NCI-H526 treated with DMSO at 0.1 percent for 48 hours (cell line): ENCODE measurements around the gene PEPD.
A peak's percentile ranks its signal among the peaks of the same experiment; 100 is the strongest.

ENCODE experiments used
- DNase-seq: peaks from one replicate; lab custom pipeline; 2025; lab: John Stamatoyannopoulos, UW

PEPD gene

DNA sequence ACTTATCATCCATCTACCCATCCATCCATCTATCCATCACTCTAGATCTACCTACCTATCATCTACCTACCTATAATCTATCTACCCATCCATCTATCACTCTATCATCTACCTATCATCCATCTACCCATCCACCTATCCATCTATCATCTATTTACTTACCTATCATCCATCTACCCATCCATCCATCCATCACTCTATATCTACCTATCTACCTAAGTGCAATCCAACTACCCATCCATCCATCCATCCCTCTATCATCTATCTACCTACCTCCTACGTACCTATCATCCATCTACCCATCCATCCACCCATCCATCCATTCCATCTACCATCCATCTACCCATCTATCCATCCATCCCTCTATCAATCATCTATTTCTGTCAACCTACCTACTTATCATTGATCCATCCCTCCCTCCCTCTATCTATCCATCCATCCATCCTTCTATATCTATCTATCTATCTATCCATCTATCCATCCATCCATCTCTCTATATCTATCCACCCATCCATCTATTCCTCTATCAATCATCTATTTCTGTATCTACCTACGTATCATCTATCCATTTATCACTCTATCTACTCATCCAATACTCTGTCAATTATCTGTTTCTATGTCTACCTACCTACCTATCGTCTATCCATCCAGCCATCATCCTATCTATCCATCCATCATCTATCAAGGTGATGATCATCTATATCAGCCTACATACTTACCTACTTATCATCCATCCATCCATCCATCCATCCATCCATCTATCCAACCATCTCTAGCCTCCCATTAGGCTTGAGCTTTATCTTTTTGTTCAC lies 99.0 kb downstream of the PEPD start:
- no peak for DNase-seq

DNA sequence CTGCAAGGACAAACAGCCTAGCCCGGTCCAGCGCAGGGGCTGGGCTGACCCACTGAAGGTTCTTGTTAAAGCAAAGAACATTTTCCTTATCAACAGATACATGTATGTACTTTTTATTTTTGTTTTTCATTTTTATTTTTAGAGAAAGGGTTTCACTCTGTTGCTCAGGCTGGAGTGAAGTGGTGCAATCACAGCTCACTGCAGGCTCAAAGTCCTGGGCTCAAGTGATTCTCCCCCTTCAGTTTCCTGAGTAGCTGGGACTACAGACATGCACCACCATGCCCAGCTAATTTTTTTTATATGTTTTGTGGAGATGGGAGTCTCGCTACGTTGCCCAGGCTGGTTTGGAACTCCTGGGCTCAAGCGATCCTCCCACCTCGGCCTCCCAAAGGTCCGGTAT lies 100.2 kb downstream of the PEPD start:
- no peak for DNase-seq

DNA sequence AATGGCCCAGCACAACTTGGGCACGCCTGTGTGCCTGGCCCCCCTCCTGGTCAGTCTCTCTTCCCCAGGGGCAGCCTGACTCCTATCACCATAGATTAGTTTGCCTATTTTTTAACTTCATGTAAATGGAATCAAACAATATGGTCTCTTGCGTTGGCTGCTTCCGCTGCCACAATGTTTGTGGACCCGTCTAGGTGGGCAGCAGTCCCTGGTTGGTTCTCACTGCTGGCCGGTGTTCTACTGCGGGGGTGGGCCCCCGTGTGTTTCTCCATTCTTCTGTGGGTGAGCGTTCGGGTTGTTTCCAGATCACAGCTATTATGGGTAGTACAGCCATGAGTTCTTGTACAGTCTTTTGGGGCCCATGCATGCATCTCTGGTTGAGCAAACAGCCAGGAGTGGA lies 100.8 kb downstream of the PEPD start:
- no peak for DNase-seq

DNA sequence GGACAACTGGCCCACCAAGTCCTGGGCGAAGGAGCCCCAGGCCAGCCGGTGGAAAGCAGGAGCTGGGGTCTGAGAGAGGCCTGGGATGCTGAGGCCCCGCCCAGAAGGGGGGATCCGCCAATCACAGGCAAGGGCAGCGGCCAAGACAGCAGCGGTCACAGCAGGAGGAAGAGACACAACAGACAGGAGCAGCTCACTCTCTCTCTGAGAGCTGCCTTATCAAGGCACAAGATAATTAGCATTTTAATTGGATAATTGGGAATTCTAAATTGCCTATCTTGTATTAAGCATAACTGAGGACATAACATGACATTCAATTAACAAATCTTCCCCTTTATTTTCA lies 101.8 kb downstream of the PEPD start:
- no peak for DNase-seq

DNA sequence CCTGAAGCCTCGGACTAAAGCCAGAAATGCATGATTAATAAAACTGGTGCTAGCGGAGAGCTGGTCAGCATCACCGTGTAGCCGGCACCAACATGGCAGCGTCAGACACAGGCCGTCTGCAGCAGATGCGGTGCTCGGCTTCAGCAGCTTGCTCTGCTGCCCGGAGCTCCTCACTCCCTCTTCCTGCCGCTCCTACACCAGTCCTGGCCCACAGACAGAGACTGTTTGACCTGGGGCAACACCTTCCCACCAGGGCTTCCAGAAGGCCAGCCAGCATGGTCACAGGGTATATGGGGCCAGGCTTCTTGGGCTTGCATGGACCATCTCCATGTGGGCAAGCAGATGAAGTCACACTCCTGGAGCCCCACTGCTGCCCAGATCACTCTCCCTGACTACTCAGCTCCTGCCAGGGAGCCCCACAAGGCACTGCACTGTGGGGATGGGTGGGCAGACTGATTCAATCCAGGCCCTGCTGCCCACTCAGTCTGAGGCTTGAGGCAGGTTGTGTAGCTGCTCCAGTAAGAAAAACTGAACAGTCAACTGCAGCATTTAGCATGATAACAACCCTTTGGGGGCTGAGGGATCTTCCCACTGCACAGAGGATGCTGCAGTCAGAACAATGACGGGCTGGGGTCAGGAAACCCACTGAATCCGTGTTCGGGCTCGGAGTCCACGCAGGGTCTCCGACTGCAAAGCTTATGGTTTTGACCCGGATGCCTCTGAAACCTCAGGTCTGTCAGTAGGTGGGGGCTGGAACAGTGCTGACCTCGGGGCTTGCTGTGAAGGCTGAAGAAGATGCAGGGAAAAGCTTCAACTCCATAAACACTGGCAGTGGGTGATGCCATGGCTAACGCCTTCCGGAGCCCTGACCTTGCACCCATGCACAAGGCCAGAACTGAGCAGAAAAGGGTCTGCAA lies 102.5 kb downstream of the PEPD start:
- DNase-seq = no peak

DNA sequence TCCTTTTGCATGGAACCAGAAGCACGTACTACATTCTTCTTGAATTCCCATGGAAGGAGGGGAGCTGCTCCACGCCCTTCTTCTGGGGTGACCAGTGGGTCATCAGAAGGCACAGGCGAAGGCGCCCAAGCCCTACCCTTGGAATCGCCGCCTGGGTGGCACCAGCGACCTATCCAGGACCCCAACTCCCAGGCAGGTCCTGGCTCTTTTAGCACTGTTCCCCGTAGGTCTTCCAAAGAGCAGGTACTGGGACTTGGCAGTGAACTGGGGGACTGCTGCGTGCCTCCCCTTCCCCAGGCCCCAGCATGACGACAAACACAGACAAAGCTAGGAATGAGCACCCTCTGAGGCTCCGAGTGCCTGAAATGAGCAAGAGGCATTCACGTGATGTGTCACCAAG lies 103.1 kb downstream of the PEPD start:
- DNase-seq = no peak

DNA sequence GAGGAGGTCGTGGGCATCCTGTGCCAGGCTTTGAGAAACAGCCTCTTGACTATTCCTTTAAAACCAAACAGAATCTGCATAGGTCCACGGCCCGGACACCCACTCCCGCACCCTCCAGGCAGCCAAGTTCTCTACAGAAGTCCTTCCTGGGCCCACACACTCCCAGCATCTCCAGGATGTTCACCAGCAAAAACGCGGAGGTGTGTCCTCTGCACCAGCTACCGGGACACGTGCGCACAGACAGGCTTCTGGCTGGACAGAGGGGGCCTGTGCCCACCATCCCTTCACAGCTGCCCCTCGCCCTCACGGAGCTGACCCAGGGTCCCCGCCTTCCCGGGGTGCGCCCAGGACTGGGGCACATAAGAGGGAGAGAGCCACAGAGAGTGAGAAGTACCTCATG lies 103.8 kb downstream of the PEPD start:
- DNase-seq = no peak

DNA sequence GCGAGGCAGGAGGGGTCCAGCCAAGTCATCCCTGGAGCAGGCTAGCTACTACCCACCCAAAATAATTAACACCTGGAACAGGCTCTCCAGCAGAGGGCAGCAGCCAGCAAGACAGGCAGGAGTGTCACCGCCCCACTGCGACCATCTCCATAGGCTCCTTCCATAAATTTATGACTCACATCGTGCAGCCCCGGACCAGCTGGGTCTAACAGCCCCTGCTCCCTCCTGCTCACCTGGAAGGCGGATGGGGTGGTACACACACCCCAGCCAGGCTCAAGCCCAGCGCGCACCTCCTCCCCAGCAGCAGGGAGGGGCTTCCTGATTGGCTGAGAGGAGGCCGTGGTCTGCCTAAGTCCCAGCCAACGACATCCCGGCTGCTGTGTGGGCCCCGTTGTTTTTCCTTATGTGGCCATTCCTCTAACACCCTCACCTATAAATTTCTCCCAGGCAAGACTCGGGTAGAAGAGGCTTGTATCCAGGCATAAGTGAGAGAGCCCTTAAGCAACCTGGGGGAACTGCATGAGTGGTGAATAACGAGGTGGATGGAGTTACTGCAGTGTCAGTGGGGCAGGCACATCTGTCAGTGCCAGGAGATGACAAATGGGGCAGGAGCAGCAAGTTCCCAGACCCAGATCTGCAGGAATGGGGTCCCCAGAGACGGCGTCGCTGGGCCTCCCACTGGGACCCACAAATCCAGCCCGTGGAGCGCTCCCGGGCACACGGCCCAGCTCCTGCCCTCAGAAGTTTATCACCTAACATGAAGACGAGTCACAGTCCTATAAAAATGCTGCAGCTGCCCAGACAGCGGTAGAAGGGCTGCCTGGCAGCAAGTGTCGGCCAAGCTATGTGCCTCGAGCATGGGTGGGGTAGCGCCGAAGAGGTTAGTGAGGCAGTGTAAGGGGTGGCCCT lies 105.0 kb downstream of the PEPD start:
- DNase-seq = peak; percentile 71

DNA sequence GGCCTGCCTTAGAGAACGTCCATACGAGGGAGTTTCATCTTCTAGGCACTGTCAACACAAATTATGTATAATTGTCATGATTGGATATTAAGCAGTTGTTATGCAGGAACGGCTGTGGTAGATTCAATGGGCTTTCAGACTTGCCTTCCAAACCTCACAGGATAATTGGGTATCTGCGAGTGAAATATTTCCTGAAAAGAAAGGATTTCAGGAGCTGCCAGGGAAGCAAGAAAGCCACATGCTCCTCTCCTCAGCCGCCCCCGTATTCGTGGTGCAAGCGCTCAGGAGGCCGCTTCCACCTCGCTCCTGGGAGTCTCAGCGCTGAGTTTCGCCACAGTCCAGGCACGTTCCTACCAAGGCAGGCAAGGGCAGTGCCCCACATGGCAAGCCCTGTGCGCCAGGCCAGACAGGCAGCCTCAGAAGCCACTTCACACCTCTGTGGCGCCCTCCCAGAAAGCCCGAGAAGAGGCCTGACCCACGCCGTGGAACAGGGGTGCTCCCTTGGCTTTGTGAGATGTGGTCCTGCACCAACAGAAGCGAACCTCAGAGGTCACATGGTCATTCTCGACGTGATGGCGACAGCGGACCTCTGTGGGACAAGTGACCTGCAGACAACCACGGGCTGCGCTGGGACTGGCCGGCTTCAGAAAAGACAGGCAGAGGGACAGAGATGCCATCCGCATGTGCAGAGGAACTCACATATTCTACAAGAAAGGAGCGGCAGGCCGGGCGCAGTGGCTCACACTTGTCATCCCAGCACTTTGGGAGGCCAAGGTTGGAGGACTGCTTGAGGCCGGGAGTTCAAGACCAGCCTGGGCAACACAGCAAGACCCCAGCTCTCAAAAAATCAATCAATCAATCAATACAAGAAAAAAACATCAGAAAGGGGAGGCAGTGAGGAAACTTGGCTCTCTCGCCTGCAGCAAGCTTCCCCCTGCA lies 106.7 kb downstream of the PEPD start:
- DNase-seq = no peak

DNA sequence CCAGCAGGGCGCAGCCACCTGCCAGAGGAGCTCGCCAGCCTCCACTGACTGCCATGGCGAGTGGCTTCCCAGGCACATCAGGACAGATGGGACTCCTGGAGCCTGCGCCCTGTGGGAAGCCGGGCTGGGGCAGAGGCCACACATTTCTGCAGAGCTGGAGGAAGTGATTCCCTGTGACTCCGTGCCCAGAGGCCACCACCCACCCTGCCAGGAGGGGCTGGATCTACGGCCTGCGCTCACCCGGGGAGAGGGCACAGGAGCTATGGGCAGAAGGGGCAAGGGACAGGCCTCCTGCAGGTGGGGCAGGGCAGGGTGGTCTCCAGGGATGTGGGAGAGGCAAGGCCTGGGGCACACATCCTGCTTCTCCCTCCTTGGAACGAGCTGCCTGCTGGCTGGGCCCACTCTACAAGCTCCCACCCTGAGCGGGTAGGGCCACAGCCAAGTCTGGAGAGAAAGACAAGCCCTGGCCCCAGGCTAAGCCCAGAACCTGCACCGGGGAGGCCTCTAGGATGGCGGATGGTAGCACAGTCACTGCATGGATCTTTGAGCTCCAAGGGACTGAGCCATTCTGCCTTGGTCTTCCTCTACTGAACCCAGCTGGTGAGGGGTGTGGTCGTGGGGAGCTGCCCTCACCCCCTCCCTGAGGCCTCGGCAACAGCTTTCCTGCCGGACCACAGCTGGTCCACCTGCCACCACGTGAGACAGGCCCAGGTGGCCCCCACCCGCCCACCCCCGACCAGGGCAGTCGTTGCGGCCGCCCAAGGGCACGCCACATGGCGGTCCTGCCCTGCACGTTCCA lies 107.5 kb downstream of the PEPD start:
- DNase-seq = no peak

DNA sequence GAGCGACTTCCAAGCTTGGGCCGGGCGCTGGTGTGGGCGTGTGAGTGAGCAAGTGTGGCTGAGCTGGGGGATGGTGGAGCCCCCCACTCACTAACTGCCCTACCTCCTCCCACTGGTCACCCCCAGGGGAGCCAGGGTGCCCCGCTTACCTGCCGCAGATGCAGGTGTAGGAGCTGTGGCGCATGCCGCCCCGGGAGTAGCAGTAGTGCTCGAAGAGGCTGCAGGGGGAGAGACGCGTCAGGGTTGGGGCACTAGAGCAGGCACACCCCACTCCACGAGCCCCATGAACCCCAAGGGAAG lies 108.2 kb downstream of the PEPD start:
- no peak for DNase-seq

DNA sequence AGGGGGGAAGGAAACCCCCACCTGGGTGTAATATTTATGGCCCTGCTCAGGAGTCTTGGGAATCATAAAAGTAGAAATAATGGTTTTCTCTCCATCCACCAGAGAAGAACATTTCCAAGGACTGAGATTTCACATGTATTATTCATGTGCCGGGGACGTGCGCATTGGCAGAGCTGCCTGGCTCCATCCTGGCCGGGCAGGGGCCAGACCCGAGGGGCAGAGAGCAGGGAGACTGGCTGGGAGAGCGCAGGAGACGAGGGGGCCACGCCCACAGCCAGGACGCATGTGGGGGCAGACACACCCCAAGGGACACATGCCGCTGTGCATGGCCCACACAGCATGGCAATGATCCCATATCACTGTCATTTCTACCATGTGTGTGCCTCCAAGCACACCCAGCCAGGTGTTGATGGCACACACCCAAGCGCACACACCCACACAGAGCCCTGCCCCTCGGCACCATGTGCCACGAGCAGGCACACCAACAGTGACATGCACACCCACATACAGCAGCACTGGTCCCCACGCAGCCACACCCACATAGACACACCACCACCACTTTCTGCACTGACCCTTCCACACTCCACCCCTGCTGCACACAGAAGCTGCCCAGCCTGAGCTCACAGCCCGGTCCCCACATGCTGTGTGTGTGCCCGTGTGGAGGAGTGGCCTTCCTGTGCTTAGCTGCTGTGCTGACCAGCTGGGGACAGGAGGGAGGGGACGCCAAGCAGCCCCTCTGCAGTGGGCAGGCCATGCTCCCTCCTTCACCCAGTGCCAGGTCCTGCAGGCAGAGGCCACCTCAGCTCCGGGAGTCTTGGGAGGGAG lies 108.8 kb downstream of the PEPD start:
- no peak for DNase-seq

DNA sequence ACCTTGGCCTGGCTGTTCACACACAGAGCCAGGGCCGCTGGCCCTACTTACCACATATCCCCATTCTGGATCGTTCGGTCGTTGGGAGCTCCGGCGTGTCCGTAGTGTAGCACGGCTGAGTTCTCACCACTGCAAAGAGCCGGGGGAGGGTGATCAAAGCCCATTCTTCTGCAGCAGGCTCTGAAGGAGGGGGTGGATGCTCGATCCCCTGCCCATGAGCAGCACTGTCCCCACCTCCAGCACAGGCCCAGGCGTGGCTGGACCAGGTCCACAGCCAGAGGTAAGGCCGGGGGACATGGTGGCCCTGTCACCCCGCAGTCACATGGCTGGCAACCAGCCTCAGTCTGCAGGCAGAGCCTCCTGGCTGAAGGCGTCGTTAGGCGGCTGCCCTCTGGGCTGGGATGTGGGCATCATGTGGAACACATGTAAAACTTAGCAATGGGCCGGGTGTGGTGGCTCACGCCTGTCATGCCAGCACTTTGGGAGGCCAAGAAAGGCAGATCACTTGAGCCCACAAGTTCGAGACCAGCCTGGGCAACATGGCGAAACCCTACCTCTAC lies 109.9 kb downstream of the PEPD start:
- no peak for DNase-seq

DNA sequence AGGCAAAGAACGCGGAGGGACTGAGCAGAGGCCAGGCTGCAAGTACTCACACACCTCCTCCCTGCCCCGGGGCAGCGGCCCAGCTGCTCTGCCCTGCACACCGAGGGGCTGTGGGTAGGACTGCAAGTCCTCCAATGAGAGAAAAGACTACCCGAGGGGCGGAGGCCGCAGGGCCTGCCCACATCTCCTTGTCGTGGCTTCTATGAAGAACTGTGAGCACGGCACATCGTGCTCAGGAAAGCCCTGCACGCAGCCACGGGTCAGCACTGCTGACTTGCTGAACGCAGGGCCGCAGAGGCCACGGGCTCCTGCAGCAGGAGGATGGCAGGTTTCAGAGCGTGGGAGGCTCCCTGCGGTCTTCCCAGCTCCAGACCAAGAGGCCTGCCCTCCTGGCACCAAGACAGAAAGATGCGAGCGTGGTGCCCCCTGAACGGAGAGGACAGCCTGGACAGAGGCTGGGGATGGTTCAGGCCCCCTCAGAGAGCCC lies 110.6 kb downstream of the PEPD start:
- DNase-seq = no peak

DNA sequence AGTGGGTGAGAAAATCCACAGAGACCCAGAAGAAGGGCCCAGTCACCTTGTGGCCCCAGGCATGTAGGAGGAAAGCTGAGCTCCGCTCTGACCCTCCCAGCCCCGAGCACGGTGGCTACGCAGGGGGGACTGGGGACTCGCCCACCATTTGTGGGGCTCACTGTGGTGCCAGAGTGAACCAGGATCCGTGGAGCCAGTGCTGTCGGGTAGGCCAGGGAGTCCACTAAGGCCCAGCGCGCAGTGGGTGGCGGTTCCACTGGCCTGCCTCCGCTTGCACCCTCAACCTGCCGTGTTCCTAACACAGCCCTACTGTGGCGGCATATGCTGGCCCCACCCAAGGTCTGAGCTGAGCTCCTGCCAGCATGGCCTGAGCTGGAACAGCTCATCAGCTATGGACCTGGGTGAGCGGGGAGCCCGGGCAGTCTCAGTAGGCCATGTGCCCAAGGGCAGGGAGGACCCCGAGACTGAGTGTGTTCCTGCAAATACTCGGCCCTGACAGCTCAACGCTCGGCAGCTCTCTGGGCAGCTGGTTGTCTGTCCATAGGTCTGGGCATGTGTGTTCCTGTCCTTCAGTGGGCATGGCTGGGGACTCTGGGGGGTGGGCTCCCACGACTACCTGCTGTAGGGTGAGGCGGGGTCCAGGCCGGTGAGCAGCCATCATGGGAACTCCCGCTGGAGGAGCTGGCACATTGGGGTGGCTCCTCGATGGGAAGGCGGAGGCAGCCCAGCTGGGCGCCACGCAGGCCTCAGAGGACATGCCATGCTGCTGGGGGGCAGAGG lies 111.5 kb downstream of the PEPD start:
- no peak for DNase-seq

DNA sequence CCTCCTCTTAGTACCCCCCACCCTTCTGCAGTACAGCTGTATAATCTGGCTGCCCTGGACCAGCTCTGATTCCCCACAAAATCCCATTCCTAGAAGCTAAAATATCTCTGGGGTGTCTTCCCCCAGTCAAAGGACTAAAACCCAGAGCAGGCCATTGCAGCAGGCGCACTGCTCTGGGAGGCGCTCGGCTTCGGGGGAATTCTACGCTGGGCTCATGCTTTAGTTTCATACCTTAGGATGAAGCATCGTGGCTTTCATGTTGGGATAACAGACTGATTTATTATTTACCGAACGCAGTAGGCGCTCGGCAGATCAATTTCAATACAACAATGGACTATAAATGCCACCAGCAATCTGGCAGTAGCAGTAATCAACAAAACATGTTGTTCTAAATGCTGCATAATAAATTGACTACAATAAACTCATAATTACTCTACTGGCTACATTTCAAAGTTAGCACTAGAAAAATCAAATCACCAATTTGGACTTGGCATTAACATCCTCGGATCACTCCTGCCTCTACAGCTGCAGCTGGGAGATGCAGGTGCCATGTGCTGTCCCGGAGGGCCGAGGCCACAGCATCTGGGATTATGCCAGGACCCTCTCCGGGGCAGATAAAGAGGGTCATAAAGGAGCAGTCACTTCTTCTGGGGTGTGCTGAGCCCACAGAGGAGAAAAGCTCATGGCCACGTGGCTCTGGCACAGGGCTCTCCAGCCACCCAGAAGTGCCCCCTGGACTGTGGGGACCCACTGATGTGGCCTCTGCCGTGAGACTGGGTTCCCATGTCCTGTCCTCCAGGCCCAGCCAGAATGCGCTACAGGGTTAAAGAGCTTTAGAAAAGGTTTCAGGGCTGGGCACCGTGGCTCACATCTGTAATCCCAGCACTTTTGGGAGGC lies 112.8 kb downstream of the PEPD start:
- no peak for DNase-seq

DNA sequence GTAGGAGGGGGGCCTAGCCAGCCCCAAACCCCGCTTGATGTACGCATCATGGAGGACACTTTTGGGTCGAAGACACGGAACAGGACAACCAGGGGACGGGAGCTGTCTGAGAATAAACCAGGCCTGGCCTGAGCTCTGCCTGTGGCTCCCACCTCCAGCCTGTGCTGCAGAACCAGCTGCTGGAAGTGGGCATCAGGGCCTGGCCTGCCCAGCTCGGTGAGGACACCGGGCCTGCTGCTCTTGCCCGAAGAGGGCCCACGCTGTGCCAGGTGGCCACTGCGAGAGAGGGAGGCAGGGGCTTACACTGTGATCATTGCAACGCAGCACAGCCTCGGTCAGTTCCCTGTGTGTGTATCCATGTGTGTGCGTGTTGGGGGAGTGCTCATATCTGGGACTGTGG lies 113.5 kb downstream of the PEPD start:
- DNase-seq = no peak
